G401.6 (cell line): ENCODE data around the gene CAMSAP1.
"Not testable (repeated sequence)": the region's sequence is repeated elsewhere in the genome, so short reads cannot be mapped to it uniquely, and the experiment has no call there.

ENCODE experiments used
- FAIRE-seq: peaks from 2 replicates; lab custom pipeline; 2012; peaks lifted over from hg19 to GRCh38; lab: Jason Lieb, UNC

The CAMSAP1 gene

GRCh38 chr9:135895202-135895848 is 12.0 kb downstream of the CAMSAP1 start:
- FAIRE-seq, result no peak

GRCh38 chr9:135893104-135893503 is 14.2 kb downstream of the CAMSAP1 start:
- no peak for FAIRE-seq

GRCh38 chr9:135892327-135892726 is 15.0 kb downstream of the CAMSAP1 start:
- FAIRE-seq, result not testable (repeated sequence)

- no peak for FAIRE-seq
Measured at GRCh38 chr9:135891027-135891631, 16.2 kb downstream of the CAMSAP1 start.

GRCh38 chr9:135890190-135891026 is 16.9 kb downstream of the CAMSAP1 start:
- FAIRE-seq, result no peak

- no peak for FAIRE-seq
Measured at GRCh38 chr9:135889564-135890189, 17.7 kb downstream of the CAMSAP1 start.

- no peak for FAIRE-seq
Measured at GRCh38 chr9:135888766-135889394, 18.5 kb downstream of the CAMSAP1 start.

GRCh38 chr9:135888126-135888765 is 19.1 kb downstream of the CAMSAP1 start:
- no peak for FAIRE-seq

GRCh38 chr9:135887585-135888050 is 19.7 kb downstream of the CAMSAP1 start:
- no peak for FAIRE-seq

GRCh38 chr9:135887021-135887507 is 20.3 kb downstream of the CAMSAP1 start:
- FAIRE-seq, result no peak

- FAIRE-seq, result no peak
Measured at GRCh38 chr9:135886147-135886981, 21.0 kb downstream of the CAMSAP1 start.

- no peak for FAIRE-seq
Measured at GRCh38 chr9:135885100-135885853, 22.1 kb downstream of the CAMSAP1 start.

- no peak for FAIRE-seq
Measured at GRCh38 chr9:135884328-135885035, 22.9 kb downstream of the CAMSAP1 start.

GRCh38 chr9:135883410-135884089 is 23.8 kb downstream of the CAMSAP1 start:
- no peak for FAIRE-seq

- FAIRE-seq, result no peak
Measured at GRCh38 chr9:135882011-135882410, 25.3 kb downstream of the CAMSAP1 start.

- FAIRE-seq, result no peak
Measured at GRCh38 chr9:135880438-135880837, 26.9 kb downstream of the CAMSAP1 start.

- no peak for FAIRE-seq
Measured at GRCh38 chr9:135879619-135880018, 27.7 kb downstream of the CAMSAP1 start.

- no peak for FAIRE-seq
Measured at GRCh38 chr9:135879237-135879601, 28.1 kb downstream of the CAMSAP1 start.
